Epidermal melanocyte (primary cell): ENCODE data around the gene MOB4.
"Not testable (repeated sequence)": the region's sequence is repeated elsewhere in the genome, so short reads cannot be mapped to it uniquely, and the experiment has no call there.

Source experiments
- DNase-seq: peaks from one replicate; pipeline ENCODE4 v3.0.0; 2011; ENCODE audit warnings: low spot score; ENCODE audit not compliant: insufficient read length

The MOB4 gene

GRCh38 chr2:197587255-197587654, 71.4 kb downstream of the MOB4 start:
- not testable (repeated sequence) for DNase-seq

- no peak for DNase-seq
Measured at GRCh38 chr2:197591339-197592072, 75.6 kb downstream of the MOB4 start.

- no peak for DNase-seq
Measured at GRCh38 chr2:197596766-197597165, 80.9 kb downstream of the MOB4 start.

- no peak for DNase-seq
Measured at GRCh38 chr2:197597166-197597565, 81.3 kb downstream of the MOB4 start.

- no peak for DNase-seq
Measured at GRCh38 chr2:197598450-197598849, 82.6 kb downstream of the MOB4 start.

GRCh38 chr2:197599285-197599965, 83.6 kb downstream of the MOB4 start:
- DNase-seq: no peak

- DNase-seq: no peak
Measured at GRCh38 chr2:197600306-197600705, 84.4 kb downstream of the MOB4 start.

- DNase-seq: no peak
Measured at GRCh38 chr2:197601726-197602125, 85.9 kb downstream of the MOB4 start.
